Measurements from ENCODE around the gene RELN.

The RELN gene

DNA sequence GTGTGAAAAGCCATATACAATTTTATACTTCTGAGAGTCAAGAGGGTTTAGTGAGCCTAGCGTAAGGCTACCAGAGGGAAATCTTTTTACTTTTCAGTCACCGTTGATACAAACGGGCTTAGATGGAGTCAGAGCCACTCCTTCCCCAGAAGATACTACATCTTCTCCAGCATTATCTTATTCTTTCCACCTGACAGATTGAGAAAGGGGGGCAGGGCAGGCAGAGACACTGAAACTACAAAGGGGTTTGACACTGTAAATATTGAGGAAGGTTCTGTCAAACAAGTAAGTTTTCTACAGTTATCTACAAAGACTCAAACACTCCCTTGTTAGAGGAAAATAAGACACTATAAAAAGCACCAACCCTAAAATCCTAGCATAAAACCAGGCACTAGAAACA lies 100.0 kb downstream of the RELN start:
- DNase-seq, result no peak

GRCh38 chr7:103888603-103889153 lies 100.8 kb downstream of the RELN start:
- DNase-seq, result no peak

DNA sequence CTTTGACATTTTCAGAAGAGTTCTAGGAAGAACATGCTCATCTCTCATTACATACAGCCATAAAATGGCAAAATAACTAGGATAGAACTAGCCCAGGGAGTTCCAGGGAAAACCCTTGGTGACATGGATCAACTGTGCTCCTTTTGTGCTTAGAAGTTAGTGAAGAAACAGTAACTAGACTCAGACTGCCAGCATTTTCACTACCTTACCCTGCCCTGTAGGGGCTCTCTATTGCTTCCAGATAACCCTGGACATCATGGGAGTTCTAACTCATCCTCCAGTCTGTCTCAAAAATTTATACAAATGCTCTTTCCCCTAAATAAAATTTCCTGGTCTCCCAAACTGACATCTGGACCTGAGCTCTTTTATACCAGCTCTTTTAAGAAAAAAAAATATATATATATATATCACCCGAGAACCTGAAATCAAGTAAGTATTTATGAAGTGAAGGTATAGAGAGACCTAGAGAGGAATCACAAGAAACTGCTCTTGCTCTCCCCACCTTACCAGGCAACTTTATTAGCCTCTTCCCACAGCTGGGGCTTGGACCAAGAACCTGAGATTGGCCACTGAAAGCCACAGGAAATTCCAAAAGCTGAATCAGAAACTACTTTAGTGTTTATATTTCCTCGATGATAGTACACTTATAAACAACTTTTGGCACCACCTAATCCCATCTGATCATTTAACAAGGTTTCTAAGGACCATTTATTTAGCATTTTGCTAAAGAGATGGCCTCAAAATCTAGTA lies 101.4 kb downstream of the RELN start:
- no peak for DNase-seq

DNA sequence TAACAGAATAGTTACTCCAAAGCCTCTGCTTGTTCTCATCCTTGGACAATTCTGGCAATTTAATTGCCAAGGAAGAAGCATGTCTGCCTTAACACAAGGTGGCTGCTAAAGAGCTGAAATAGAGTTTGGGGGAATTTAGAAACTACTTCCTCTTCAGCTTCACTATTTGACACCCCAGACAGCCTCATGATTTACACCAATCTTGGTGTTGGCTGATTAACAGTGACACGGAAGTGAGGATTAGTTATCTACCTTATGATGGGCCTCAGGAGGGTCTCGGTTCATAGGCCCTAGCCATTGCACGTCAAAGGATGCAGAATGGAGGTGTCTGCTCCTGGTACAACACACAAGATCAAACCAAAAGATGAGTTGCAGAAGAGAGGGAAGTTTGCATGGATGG lies 102.4 kb downstream of the RELN start:
- DNase-seq, result no peak

GRCh38 chr7:103879928-103880600 lies 109.4 kb downstream of the RELN start:
- no peak for DNase-seq

DNA sequence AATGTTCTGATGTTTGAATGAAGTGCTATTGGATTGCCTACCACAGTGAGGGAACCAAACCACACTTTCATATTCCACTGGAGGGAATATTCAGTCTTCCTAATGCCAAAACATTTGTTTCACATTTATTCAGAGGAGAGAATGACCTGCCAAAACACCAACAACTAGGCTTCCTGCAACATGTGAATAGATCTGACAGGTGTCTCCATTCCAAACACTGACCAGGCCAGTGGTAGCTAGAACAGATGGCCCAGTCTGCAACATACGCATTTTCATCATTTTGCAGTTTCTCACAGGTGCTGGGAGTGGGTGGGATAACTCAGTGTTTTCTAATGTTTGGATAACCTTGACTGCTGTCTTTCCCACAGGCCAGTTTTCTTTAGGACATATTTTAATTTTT lies 110.0 kb downstream of the RELN start:
- DNase-seq, result no peak

DNA sequence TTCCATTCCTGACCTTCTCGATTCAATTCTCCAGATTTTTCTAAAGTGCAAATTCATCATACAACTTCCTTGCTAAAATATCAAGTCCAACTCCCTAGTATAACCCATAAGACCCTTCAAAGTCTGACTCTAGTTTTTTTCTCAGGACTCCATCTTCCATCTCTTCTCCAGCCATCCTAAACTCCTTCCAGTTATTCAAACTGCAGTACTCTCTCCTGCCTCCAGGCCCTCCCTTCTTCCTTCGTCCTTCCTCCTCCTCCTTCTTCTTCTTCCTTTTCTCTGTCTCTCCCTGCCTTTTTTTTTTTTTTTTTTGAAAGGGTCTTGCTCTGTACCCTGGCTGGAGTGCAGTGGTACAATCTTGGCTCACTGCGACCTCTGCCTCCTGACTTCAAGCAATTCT lies 111.9 kb downstream of the RELN start:
- no peak for DNase-seq

- no peak for DNase-seq
Observed at GRCh38 chr7:103875718-103876117, 113.7 kb downstream of the RELN start.

- DNase-seq, result no peak
Observed at GRCh38 chr7:103871473-103871872, 118.0 kb downstream of the RELN start.

GRCh38 chr7:103870664-103871063 lies 118.8 kb downstream of the RELN start:
- no peak for DNase-seq

GRCh38 chr7:103867874-103868273 lies 121.6 kb downstream of the RELN start:
- DNase-seq, result no peak

DNA sequence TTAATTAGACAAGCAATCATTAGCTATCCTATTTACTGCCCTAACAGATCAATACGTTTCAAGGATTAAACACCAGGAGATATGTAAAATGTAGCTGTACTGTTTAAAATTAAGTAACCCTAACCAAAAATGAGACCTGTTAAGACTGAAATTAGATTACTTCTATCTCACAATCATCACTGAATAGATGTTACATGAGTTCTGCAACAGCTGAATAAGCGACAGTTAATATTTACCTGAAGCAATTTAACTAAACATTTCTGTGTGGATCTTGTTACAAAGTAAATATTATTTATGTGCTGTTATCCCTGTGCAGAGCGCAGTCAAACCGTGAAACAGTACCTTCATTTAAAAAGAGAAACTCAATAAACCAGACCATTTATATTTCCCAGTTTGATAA lies 122.5 kb downstream of the RELN start:
- DNase-seq, result no peak

DNA sequence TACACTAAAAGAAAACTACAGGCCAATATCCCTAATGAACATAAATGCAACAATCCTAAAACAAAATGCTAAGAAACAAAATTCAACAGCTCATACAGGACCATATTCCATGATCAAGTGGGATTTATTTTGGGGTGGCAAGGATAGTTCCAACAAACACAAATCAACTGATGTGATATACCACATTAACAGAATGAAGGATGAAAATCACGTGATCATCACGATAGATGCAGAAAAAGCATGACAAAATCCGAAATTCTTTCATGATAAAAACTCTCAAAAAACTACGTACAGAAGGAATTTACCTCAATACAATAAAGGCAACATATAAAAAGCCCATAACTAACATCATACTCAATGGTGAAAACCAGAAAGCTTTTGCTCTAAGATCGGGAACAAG lies 124.0 kb downstream of the RELN start:
- no peak for DNase-seq

DNA sequence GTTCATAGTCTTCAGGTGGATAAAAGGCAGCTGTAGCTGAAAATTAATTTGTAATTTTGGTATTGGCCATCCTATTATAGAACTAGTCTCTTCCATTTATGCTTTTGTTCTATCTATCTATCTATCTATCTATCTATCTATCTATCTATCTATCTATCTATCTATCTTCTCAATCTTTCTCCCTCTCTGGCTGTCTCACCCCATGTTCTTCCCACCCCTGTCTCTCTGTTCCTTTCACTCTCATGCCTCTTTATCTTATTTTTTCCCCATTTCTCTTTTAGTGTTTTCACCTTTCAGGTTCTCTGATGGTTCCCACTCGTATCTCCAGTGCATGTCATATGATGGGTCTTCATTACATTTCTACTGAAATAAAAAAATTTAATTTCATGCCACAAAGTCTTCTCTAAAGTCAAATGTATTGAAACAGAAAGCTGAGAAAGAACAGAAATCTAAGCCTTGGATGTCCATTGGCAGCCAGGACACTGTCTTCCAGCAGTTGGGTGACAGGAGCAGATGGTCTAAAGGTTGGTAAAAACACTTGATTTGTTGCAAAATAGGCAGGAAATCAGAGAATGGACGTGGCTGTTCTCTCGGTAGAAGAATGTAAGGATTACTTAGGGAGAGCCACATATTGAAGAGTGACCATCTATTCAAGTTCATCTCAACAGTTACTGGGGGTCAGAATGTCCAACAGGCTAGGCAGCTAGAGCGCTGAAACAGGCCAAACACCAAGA lies 127.0 kb downstream of the RELN start:
- DNase-seq, result no peak

- DNase-seq, result no peak
Observed at GRCh38 chr7:103859709-103860108, 129.7 kb downstream of the RELN start.

DNA sequence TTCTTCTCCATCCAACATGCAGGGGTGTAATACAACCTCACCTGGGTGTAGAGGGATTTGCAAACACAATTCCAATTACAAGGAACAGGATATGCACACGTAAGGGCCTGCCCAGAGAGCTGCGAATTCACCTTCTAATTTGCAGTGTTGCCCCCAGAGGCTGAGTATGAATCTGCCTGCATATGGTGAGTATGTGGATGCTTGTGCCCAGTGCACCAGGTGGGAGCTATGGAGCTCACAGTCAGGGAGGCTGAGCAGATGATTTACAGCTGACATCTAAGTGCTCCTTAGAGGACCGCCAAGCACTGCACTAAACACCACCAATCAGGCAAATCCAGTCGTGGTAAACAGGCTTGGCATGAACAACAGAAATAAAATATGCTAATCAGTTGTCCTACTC lies 132.0 kb downstream of the RELN start:
- DNase-seq, result no peak

DNA sequence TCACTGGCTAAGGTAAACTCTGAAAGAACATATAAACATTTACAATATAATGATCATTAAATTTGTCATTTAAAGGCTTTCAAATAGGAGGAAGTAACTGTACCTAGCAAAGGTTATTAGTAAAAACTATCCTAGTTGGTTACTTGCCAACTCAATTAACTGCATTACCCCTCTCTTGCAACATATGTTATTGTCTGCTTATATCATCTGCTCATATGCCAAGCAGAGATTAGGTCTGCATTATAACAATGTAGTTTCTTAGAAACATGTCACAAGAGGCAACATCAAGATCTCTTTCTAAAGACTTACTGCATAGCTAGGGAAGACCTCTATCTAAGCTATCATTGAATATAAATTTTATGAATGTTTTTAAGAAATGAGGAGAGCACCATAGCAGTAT lies 132.5 kb downstream of the RELN start:
- no peak for DNase-seq

GRCh38 chr7:103855671-103856070 lies 133.8 kb downstream of the RELN start:
- no peak for DNase-seq

DNA sequence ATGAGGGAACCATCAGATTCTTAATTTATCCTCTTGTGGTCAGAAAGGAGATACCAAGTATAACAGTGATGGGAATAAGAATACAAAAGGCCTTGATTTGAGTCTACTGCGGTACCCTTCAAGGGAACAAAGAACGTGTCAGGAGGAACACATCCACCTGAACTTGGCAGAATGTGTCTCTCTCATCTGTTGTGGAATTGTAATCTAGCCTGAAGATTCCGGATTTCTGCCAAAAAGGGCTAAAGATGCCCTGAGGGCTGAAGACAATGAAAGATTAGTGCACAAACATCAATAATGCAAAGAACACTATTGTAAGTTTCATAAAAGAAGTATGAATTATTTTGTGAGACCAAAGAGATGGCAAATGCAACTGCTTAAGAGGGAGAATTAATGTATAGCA lies 134.8 kb downstream of the RELN start:
- no peak for DNase-seq

- DNase-seq, result no peak
Observed at GRCh38 chr7:103851357-103851756, 138.1 kb downstream of the RELN start.

- no peak for DNase-seq
Observed at GRCh38 chr7:103843689-103844480, 145.6 kb downstream of the RELN start.

- no peak for DNase-seq
Observed at GRCh38 chr7:103833401-103833800, 156.1 kb downstream of the RELN start.

GRCh38 chr7:103832438-103832837 lies 157.0 kb downstream of the RELN start:
- DNase-seq, result no peak
